B cell (primary cell): ENCODE data around the gene XRCC4. TPM values are rescaled to one million over a fixed set of nuclear protein-coding genes. Genes with fewer than 3 reads are reported as not detected.

ENCODE experiments used
- ATAC-seq: fragments of 200-7000 bp; cut with Tn5 transposase; one replicate; pipeline ENCODE4 v1.10.0; 2021; ENCODE audit warnings: low read depth, mild to moderate bottlenecking, moderate number of reproducible peaks, moderate library complexity
- CTCF ChIA-PET: fragments of 350-600 bp; sonication (Branson Sonifier 250); formaldehyde crosslinking; loops from one replicate; lab custom pipeline; 2021; ENCODE audit warnings: antibody characterized with exemption, inconsistent platforms; lab: Charles Lee
- POLR2A ChIA-PET: fragments of 350-600 bp; sonication (Branson Sonifier 250); formaldehyde crosslinking; loops from one replicate; lab custom pipeline; 2021; ENCODE audit warnings: antibody characterized with exemption; lab: Charles Lee
- DNase-seq: peaks from one replicate; pipeline ENCODE4 v3.0.0; 2013
- H2AFZ ChIP-seq: 2 replicates; pipeline ENCODE4 v1.6.1; 2012; ENCODE audit warnings: mild to moderate bottlenecking, low read depth, low read length; ENCODE audit not compliant: insufficient read depth, poor library complexity, severe bottlenecking
- H3K27ac ChIP-seq, 2 donors: 1 replicate in 1 of 2; 2 replicates in 1 of 2; pipeline ENCODE4 v1.5.1; 2012 to 2013; ENCODE audit warnings: low read length in 2 of 2, mild to moderate bottlenecking in 2 of 2, moderate library complexity in 1 of 2
- H3K27me3 ChIP-seq, 4 experiments: fragments of 200-600 bp in 1 of 4; sonication (generic) in 1 of 4; replicated peaks in 1 of 4; 1 replicate in 2 of 4; 2 replicates in 2 of 4; pipeline versions ENCODE4 v1.6.1 to v1.7.0; 2013 to 2016; ENCODE audit warnings: low read length in 3 of 4, mild to moderate bottlenecking in 2 of 4, mixed read lengths in 1 of 4, moderate library complexity in 1 of 4; ENCODE audit not compliant: insufficient read depth in 4 of 4, control insufficient read depth in 3 of 4; ENCODE audit errors: control extremely low read depth in 1 of 4
- H3K36me3 ChIP-seq, 2 experiments: replicated peaks in 1 of 2; 1 replicate in 1 of 2; 2 replicates in 1 of 2; pipeline versions ENCODE4 v1.6.1 to v1.7.1; 2013; ENCODE audit warnings: low read length in 1 of 2; ENCODE audit not compliant: insufficient read depth in 2 of 2, control insufficient read depth in 1 of 2; ENCODE audit errors: control extremely low read depth in 1 of 2, extremely low read depth in 1 of 2
- H3K4me1 ChIP-seq, 2 donors: fragments of 200-600 bp in 1 of 2; sonication (generic) in 1 of 2; 1 replicate in 1 of 2; 2 replicates in 1 of 2; pipeline versions ENCODE4 v1.5.1 to v1.6.1; 2013 to 2017; ENCODE audit warnings: low read length in 2 of 2; ENCODE audit not compliant: control insufficient read depth in 2 of 2, insufficient read depth in 2 of 2
- H3K4me2 ChIP-seq: replicated peaks from 2 replicates; pipeline ENCODE3; 2012; ENCODE audit warnings: mild to moderate bottlenecking, low read depth, low read length; ENCODE audit not compliant: poor library complexity, severe bottlenecking
- H3K4me3 ChIP-seq, 5 experiments: fragments of 200-600 bp in 1 of 5; sonication (generic) in 1 of 5; 1 replicate in 3 of 5; 2 replicates in 2 of 5; pipeline versions ENCODE4 v1.5.1 to v1.7.0; 2011 to 2016; ENCODE audit warnings: low read length in 4 of 5, mild to moderate bottlenecking in 4 of 5, low read depth in 2 of 5, control low read depth in 1 of 5, moderate library complexity in 1 of 5; ENCODE audit not compliant: insufficient read depth in 1 of 5; ENCODE audit errors: control extremely low read depth in 1 of 5, extremely low read depth in 1 of 5
- H3K79me2 ChIP-seq: fragments of 200-600 bp; sonication (generic); one replicate; pipeline ENCODE4 v1.6.0; 2016; ENCODE audit warnings: low read length; ENCODE audit not compliant: control insufficient read depth, insufficient read depth
- H3K9ac ChIP-seq: fragments of 200-600 bp; sonication (generic); 2 replicates; pipeline ENCODE4 v1.6.1; 2017; ENCODE audit warnings: mild to moderate bottlenecking, low read length, moderate library complexity
- H3K9me3 ChIP-seq, 3 donors: one replicate each; pipeline versions ENCODE4 v1.6.1 to v1.7.1; 2013; ENCODE audit warnings: low read length in 2 of 3; ENCODE audit not compliant: control insufficient read depth in 2 of 3, insufficient read depth in 1 of 3; ENCODE audit errors: control extremely low read depth in 1 of 3
- H4K20me1 ChIP-seq: 2 replicates; pipeline ENCODE4 v1.6.0; 2012; ENCODE audit warnings: mild to moderate bottlenecking, low read length; ENCODE audit not compliant: insufficient read depth, control insufficient read depth, poor library complexity, severe bottlenecking
- H3K27ac Mint-ChIP-seq: one replicate; pipeline ENCODE4 v1.8.0; 2021; ENCODE audit warnings: mixed read lengths
- H3K27me3 Mint-ChIP-seq: one replicate; pipeline ENCODE4 v1.8.0; 2021; ENCODE audit warnings: mixed read lengths
- H3K4me1 Mint-ChIP-seq: one replicate; pipeline ENCODE4 v1.8.0; 2021; ENCODE audit warnings: mixed read lengths
- H3K4me3 Mint-ChIP-seq: one replicate; pipeline ENCODE4 v1.8.0; 2021; ENCODE audit warnings: mixed read lengths
- H3K9me3 Mint-ChIP-seq: one replicate; pipeline ENCODE4 v1.8.0; 2022; ENCODE audit warnings: mixed read lengths; ENCODE audit not compliant: insufficient read depth
- EZH2 ChIP-seq: IDR thresholded peaks from 2 replicates; pipeline ENCODE4 v1.6.1; 2012; ENCODE audit warnings: borderline replicate concordance, low read depth, mild to moderate bottlenecking, moderate library complexity, low read length; ENCODE audit not compliant: insufficient read depth, poor library complexity, severe bottlenecking
- WGBS: methylation state at CpG from one replicate; pipeline ENCODE4 v1.1.5; 2013; ENCODE audit warnings: missing lambda C conversion rate; ENCODE audit not compliant: insufficient coverage; 5-methylcytosine and 5-hydroxymethylcytosine counted together
- intact Hi-C: fragments of 100-400 bp; cut with micrococcal nuclease; formaldehyde crosslinking; loops from one replicate; pipeline ENCODE4 v1.10.0; 2022
- polyA plus RNA-seq: library from polyadenylated mRNA; depleted of rRNA; stranded (reverse); fragments of >200 nt; gene quantifications from 2 replicates; pipeline ENCODE4 v1.2.3, GENCODE V29; 2012
- total RNA-seq, 2 donors: library from RNA; stranded (reverse); fragments of 120-200 nt in 1 of 2; gene quantifications; 1 replicate in 1 of 2; 2 replicates in 1 of 2; pipeline versions ENCODE4 v1.2.3 to v1.2.4, GENCODE V29; 2013 to 2022
- TF ChIP-seq, protein P1 (sequence below): fragments of 200-600 bp; IDR thresholded peaks from one replicate; pipeline ENCODE4 v1.8.0; 2022; ENCODE audit warnings: antibody characterized with exemption, mild to moderate bottlenecking

Gene XRCC4
- total and polyA plus RNA-seq, 2 donors (not counting 1 experiment from before 2014, with no cell fraction given) = 1.3 to 7.7 TPM

DNA sequence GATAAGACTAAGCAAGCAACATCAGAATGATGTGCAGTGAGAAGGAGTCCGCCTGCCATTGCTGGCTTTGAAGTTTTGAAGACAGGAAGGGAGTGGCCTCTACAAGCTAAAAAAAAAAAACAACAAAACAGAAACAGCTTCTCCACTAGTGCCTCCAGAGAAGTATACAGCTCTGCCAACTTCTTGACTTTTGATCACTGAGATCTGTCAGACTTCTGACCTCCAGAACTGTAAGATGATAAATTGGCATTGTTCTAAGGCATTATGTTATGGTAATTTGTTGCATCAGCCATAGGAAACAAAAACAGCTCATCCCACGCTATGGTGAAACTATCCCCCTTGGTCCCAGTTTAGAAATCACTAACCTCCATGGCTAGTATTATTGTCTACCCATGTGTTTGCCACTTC, 263.2 kb downstream of the XRCC4 start:
- no peak overlapping the region for H3K27ac Mint-ChIP-seq
- DNase-seq (no peak), ATAC-seq (no peak)
- POLR2A ChIA-PET = no interaction called here
- H3K27me3 ChIP-seq = no peaks in the 10 kb centered on the region
- H3K4me3 Mint-ChIP-seq = no peak overlapping the region
- H3K79me2 ChIP-seq = no peaks in the 10 kb centered on the region
- H3K4me1 ChIP-seq = no peaks in the 10 kb centered on the region
- no peak overlapping the region for H2AFZ ChIP-seq
- no peaks in the 10 kb centered on the region for H4K20me1 ChIP-seq
- WGBS = no CpG with 5 or more reads among the region's 2 CpGs
- peaks cover 3% of the 10 kb centered on the region for H3K4me1 Mint-ChIP-seq
- no peak overlapping the region for H3K27ac ChIP-seq
- no peaks in the 10 kb centered on the region for H3K9me3 Mint-ChIP-seq
- no peaks in the 10 kb centered on the region for H3K36me3 ChIP-seq
- intact Hi-C loops = no loop called here
- H3K9ac ChIP-seq = no peak overlapping the region
- no peak overlapping the region for H3K4me3 ChIP-seq
- H3K9me3 ChIP-seq = no peaks in the 10 kb centered on the region
- H3K4me2 ChIP-seq = no peak overlapping the region
- no peaks in the 10 kb centered on the region for H3K27me3 Mint-ChIP-seq
- TF ChIP-seq EZH2 = no peak
- TF ChIP-seq, protein P1, sequence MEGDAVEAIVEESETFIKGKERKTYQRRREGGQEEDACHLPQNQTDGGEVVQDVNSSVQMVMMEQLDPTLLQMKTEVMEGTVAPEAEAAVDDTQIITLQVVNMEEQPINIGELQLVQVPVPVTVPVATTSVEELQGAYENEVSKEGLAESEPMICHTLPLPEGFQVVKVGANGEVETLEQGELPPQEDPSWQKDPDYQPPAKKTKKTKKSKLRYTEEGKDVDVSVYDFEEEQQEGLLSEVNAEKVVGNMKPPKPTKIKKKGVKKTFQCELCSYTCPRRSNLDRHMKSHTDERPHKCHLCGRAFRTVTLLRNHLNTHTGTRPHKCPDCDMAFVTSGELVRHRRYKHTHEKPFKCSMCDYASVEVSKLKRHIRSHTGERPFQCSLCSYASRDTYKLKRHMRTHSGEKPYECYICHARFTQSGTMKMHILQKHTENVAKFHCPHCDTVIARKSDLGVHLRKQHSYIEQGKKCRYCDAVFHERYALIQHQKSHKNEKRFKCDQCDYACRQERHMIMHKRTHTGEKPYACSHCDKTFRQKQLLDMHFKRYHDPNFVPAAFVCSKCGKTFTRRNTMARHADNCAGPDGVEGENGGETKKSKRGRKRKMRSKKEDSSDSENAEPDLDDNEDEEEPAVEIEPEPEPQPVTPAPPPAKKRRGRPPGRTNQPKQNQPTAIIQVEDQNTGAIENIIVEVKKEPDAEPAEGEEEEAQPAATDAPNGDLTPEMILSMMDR = no peak
- CTCF ChIA-PET = no interaction called here

DNA sequence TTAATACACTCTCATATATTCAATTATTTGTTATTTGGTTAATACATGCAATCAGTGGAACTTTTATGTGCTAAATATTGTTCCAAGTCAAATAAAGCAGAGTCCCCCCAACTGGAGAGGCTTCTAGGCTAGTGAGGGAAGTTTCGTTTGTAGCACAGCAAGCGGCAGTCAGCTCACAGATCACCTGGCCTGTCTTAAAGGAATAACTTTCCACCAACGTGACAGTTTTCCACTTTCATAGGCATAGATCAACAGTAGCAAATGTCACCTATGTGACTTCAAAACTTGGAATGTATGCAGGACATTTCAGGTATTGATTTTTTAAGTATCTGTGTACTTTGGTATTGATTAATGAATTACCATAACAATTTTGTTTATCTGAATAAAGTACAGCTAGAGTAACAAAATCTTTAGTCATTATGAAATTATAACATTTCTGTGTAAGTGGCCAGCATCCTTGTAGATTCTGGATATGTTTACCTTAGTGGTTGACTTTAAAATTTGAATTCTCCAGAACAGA, 264.5 kb downstream of the XRCC4 start:
- POLR2A ChIA-PET = no interaction called here
- H3K4me1 ChIP-seq = no peaks in the 10 kb centered on the region
- no peaks in the 10 kb centered on the region for H3K9me3 ChIP-seq
- H4K20me1 ChIP-seq = no peaks in the 10 kb centered on the region
- ATAC-seq = no peak
- H3K4me3 Mint-ChIP-seq = no peak overlapping the region
- CTCF ChIA-PET = no interaction called here
- no peaks in the 10 kb centered on the region for H3K79me2 ChIP-seq
- peaks cover 3% of the 10 kb centered on the region for H3K4me1 Mint-ChIP-seq
- H3K27me3 Mint-ChIP-seq = no peaks in the 10 kb centered on the region
- DNase-seq = no peak
- H3K36me3 ChIP-seq = no peaks in the 10 kb centered on the region
- no peaks in the 10 kb centered on the region for H3K9me3 Mint-ChIP-seq
- intact Hi-C loops = no loop called here
- H3K27ac ChIP-seq = no peak overlapping the region
- H3K27me3 ChIP-seq = no peaks in the 10 kb centered on the region
- H3K4me2 ChIP-seq = no peak overlapping the region
- no CpG with 5 or more reads among the region's 3 CpGs for whole genome bisulfite sequencing
- H2AFZ ChIP-seq = no peak overlapping the region
- no peak overlapping the region for H3K4me3 ChIP-seq
- TF ChIP-seq, protein P1 = no peak
- no peak for TF ChIP-seq EZH2
- H3K9ac ChIP-seq = no peak overlapping the region
- H3K27ac Mint-ChIP-seq = no peak overlapping the region
